Neural cell (in vitro differentiated cells): ENCODE measurements around the gene LTO1.

ENCODE experiments used
- EP300 ChIP-seq: fragments of 450-650 bp; conservative IDR thresholded peaks from 2 replicates; pipeline ENCODE4 v1.6.1; 2014; ENCODE audit warnings: antibody characterized with exemption, mild to moderate bottlenecking, moderate library complexity; ENCODE audit not compliant: poor library complexity, severe bottlenecking
- EZH2 ChIP-seq: fragments of 200-600, 300-800 bp; shearing (Covaris generic), sonication (generic); IDR thresholded peaks from 2 replicates; pipeline ENCODE4 v1.6.1; 2014; ENCODE audit warnings: antibody characterized with exemption, low read length, borderline replicate concordance, mild to moderate bottlenecking; ENCODE audit not compliant: insufficient read depth, poor library complexity, severe bottlenecking
- POLR2AphosphoS5 ChIP-seq: IDR thresholded peaks from 2 replicates; pipeline ENCODE4 v1.6.1; 2012
- SMC3 ChIP-seq: fragments of 450-650 bp; conservative IDR thresholded peaks from 2 replicates; pipeline ENCODE4 v1.6.1; 2014; ENCODE audit warnings: antibody characterized with exemption, mild to moderate bottlenecking, moderate library complexity; ENCODE audit not compliant: poor library complexity
- TF ChIP-seq, protein P1 (sequence below): fragments of 450-650 bp; IDR thresholded peaks from 2 replicates; pipeline ENCODE4 v1.5.1; 2014; ENCODE audit warnings: antibody characterized with exemption, mild to moderate bottlenecking, moderate library complexity; ENCODE audit not compliant: poor library complexity, severe bottlenecking
- TF ChIP-seq, protein P2 (sequence below): IDR thresholded peaks from 2 replicates; pipeline ENCODE4 v1.6.1; 2012; ENCODE audit warnings: borderline replicate concordance

DNA sequence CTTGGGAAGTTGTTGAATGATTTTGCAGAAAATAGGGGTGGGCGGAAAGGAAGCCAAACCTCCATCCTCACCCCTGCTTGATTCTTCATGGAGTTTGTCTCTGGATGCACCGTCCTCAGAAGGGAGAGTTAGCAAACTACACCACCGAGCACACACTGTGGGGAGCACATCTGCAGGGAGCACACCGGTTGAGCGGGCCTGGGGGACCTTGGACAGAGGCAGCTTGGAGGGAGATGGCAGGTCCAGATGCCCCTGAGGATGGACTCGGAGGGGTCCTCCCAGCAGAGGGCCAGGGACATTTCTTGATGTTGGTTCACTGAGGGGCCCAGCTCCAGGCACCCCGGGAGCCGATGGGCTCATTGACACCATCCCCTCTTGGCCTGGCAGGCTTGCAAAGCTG is 43.8 kb upstream of the LTO1 start:
- TF ChIP-seq POLR2AphosphoS5 (no peak), EZH2 (no peak), EP300 (no peak), SMC3 (no peak)
- TF ChIP-seq, protein P1, sequence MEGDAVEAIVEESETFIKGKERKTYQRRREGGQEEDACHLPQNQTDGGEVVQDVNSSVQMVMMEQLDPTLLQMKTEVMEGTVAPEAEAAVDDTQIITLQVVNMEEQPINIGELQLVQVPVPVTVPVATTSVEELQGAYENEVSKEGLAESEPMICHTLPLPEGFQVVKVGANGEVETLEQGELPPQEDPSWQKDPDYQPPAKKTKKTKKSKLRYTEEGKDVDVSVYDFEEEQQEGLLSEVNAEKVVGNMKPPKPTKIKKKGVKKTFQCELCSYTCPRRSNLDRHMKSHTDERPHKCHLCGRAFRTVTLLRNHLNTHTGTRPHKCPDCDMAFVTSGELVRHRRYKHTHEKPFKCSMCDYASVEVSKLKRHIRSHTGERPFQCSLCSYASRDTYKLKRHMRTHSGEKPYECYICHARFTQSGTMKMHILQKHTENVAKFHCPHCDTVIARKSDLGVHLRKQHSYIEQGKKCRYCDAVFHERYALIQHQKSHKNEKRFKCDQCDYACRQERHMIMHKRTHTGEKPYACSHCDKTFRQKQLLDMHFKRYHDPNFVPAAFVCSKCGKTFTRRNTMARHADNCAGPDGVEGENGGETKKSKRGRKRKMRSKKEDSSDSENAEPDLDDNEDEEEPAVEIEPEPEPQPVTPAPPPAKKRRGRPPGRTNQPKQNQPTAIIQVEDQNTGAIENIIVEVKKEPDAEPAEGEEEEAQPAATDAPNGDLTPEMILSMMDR, result no peak
- TF ChIP-seq, protein P2, sequence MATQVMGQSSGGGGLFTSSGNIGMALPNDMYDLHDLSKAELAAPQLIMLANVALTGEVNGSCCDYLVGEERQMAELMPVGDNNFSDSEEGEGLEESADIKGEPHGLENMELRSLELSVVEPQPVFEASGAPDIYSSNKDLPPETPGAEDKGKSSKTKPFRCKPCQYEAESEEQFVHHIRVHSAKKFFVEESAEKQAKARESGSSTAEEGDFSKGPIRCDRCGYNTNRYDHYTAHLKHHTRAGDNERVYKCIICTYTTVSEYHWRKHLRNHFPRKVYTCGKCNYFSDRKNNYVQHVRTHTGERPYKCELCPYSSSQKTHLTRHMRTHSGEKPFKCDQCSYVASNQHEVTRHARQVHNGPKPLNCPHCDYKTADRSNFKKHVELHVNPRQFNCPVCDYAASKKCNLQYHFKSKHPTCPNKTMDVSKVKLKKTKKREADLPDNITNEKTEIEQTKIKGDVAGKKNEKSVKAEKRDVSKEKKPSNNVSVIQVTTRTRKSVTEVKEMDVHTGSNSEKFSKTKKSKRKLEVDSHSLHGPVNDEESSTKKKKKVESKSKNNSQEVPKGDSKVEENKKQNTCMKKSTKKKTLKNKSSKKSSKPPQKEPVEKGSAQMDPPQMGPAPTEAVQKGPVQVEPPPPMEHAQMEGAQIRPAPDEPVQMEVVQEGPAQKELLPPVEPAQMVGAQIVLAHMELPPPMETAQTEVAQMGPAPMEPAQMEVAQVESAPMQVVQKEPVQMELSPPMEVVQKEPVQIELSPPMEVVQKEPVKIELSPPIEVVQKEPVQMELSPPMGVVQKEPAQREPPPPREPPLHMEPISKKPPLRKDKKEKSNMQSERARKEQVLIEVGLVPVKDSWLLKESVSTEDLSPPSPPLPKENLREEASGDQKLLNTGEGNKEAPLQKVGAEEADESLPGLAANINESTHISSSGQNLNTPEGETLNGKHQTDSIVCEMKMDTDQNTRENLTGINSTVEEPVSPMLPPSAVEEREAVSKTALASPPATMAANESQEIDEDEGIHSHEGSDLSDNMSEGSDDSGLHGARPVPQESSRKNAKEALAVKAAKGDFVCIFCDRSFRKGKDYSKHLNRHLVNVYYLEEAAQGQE, result no peak
